Measurements from ENCODE around the gene TNMD. TPM values are rescaled to one million over a fixed set of nuclear protein-coding genes. Genes with fewer than 3 reads are reported as not detected.

Gene TNMD
- total and polyA plus RNA-seq, 3 donors from 2014 or later, result 0.55 TPM; not detected in 2

- Histone ChIP-seq H3K9me3 (no peaks in the 10 kb centered on the region), H3K4me1 (no peaks in the 10 kb centered on the region), H3K27me3 (no peaks in the 10 kb centered on the region), H3K4me3 (no peak overlapping the region), H3K27ac (no peak overlapping the region), H3K36me3 (ENCODE audit: low read depth, missing control alignments) (no peaks in the 10 kb centered on the region)
- TF ChIP-seq POLR2A (IDR thresholded peaks at IDR 0.05), result no peak
- DNase-seq, result no peak
- intact Hi-C loops (cut with DNase I; ENCODE audit: low total_unique reads), result no loop called here
- 75 to 82% methylated on average over 3 of the region's 3 CpGs for WGBS, 2 donors
Measured at GRCh38 chrX:100642290-100642689, 57.6 kb downstream of the TNMD start.

GRCh38 chrX:100643212-100643611 is 58.5 kb downstream of the TNMD start:
- TF ChIP-seq CTCF (IDR thresholded peaks at IDR 0.05) (no peak), POLR2A (IDR thresholded peaks at IDR 0.05) (no peak)
- H3K9me3 ChIP-seq, result no peaks in the 10 kb centered on the region
- 91 to 98% methylated on average over 10 to 11 of the region's 11 CpGs for WGBS, 2 donors
- H3K27me3 ChIP-seq, result no peaks in the 10 kb centered on the region
- DNase-seq, result no peak
- no peaks in the 10 kb centered on the region for H3K4me1 ChIP-seq
- H3K36me3 ChIP-seq (ENCODE audit: low read depth, missing control alignments), result no peaks in the 10 kb centered on the region
- intact Hi-C loops (cut with DNase I; ENCODE audit: low total_unique reads), result no loop called here
- H3K4me3 ChIP-seq, result no peak overlapping the region
- no peak overlapping the region for H3K27ac ChIP-seq

GRCh38 chrX:100643956-100644860 is 59.5 kb downstream of the TNMD start, which contains the start of gene SRPX2:
Gene SRPX2 (plus strand): TSS chrX:100644199. CDS start chrX:100646323, 2,124 bp downstream.
- Histone ChIP-seq H3K27ac (peak within 1 kb of the TSS in 1 of 2 donors; percentile 50), H3K4me1 (no peaks in the 10 kb centered on the region), H3K4me3 (no peak within 1 kb of the TSS), H3K9me3 (no peaks in the 10 kb centered on the region), H3K27me3 (no peaks in the 10 kb centered on the region), H3K36me3 (ENCODE audit: low read depth, missing control alignments) (no peaks in the 10 kb centered on the region)
- intact Hi-C loops (cut with DNase I; ENCODE audit: low total_unique reads), result no loop called here
- WGBS, 2 donors, result 31 to 39% methylated on average over 10 to 11 of the region's 11 CpGs
- no peak for TF ChIP-seq POLR2A (IDR thresholded peaks at IDR 0.05)
- TF ChIP-seq CTCF (IDR thresholded peaks at IDR 0.05), result no peak
- peak; percentile 42 for DNase-seq

- 85 to 86% methylated on average over 1 to 4 of the region's 4 CpGs for WGBS, 2 donors
- TF ChIP-seq CTCF (IDR thresholded peaks at IDR 0.05) (no peak), POLR2A (IDR thresholded peaks at IDR 0.05) (no peak)
- Histone ChIP-seq H3K4me3 (no peak overlapping the region), H3K9me3 (no peaks in the 10 kb centered on the region), H3K27me3 (no peaks in the 10 kb centered on the region), H3K4me1 (no peaks in the 10 kb centered on the region), H3K27ac (peak overlapping the region in 1 of 2 donors; percentile 50), H3K36me3 (ENCODE audit: low read depth, missing control alignments) (no peaks in the 10 kb centered on the region)
- intact Hi-C loops (cut with DNase I; ENCODE audit: low total_unique reads), result no loop called here
- DNase-seq, result no peak
Measured at GRCh38 chrX:100645106-100645505, 60.4 kb downstream of the TNMD start.

- H3K36me3 ChIP-seq (ENCODE audit: low read depth, missing control alignments), result no peaks in the 10 kb centered on the region
- TF ChIP-seq POLR2A (IDR thresholded peaks at IDR 0.05) (no peak), CTCF (IDR thresholded peaks at IDR 0.05) (no peak)
- H3K4me1 ChIP-seq, result no peaks in the 10 kb centered on the region
- H3K4me3 ChIP-seq, result no peak overlapping the region
- H3K27me3 ChIP-seq, result no peaks in the 10 kb centered on the region
- no peak for DNase-seq
- intact Hi-C loops (cut with DNase I; ENCODE audit: low total_unique reads), result no loop called here
- no peak overlapping the region for H3K27ac ChIP-seq
- WGBS, 2 donors, result 18 to 25% methylated on average over 1 of the region's 1 CpG
- no peaks in the 10 kb centered on the region for H3K9me3 ChIP-seq
Measured at GRCh38 chrX:100647095-100647494, 62.4 kb downstream of the TNMD start.

All from testis (tissue), 3 donors.